Body of pancreas (tissue), 4 donors: ENCODE results near the gene PRR7. TPM values are rescaled to one million over a fixed set of nuclear protein-coding genes. Genes with fewer than 3 reads are reported as not detected.
A peak's percentile ranks its signal among the peaks of the same experiment; 100 is the strongest.

Source experiments
- ATAC-seq: fragments of 150-250 bp; one replicate; pipeline ENCODE4 v1.9.1; 2016
- DNase-seq, 4 donors: peaks; one replicate each; pipeline ENCODE4 v3.0.0-alpha.2; 2019
- H3K27ac ChIP-seq, 4 donors: fragments of 200-600 bp; sonication (generic); 1 replicate in 3 of 4; 2 replicates in 1 of 4; pipeline versions ENCODE4 v1.5.1 to v1.6.1; 2016 to 2019; ENCODE audit warnings: mild to moderate bottlenecking in 1 of 4, mixed read lengths in 1 of 4, moderate library complexity in 1 of 4
- H3K27me3 ChIP-seq, 2 donors: fragments of 200-600 bp; sonication (generic); one replicate each; pipeline ENCODE4 v1.6.0; 2016; ENCODE audit warnings: mild to moderate bottlenecking in 1 of 2
- H3K36me3 ChIP-seq, 2 donors: fragments of 200-600 bp; sonication (generic); replicated peaks in 1 of 2; 2 replicates each; pipeline ENCODE4 v1.5.1; 2016; ENCODE audit warnings: low read depth in 2 of 2; ENCODE audit not compliant: insufficient read depth in 1 of 2
- H3K4me1 ChIP-seq: fragments of 200-600 bp; sonication (generic); one replicate; pipeline ENCODE4 v1.6.0; 2016
- H3K4me3 ChIP-seq, 2 donors: fragments of 200-600 bp; sonication (generic); 1 replicate in 1 of 2; 2 replicates in 1 of 2; pipeline ENCODE4 v1.5.1; 2016 to 2019
- H3K9me3 ChIP-seq, 3 donors: fragments of 200-600 bp; sonication (generic); 1 replicate in 2 of 3; 2 replicates in 1 of 3; pipeline ENCODE4 v1.5.1; 2016
- CTCF ChIP-seq, 7 experiments: fragments of 450-650 bp in 4 of 7; fragments of 200-600 bp in 3 of 7; sonication (generic) in 3 of 7; IDR thresholded peaks; one replicate each; pipeline ENCODE4 v1.5.1; 2016 to 2019; ENCODE audit warnings: antibody characterized with exemption in 7 of 7
- POLR2A ChIP-seq, 3 donors: fragments of 450-650 bp; IDR thresholded peaks; one replicate each; pipeline ENCODE4 v1.6.1; 2016; ENCODE audit warnings: antibody characterized with exemption in 3 of 3, mild to moderate bottlenecking in 2 of 3
- WGBS, 2 donors: methylation state at CpG; one replicate each; pipeline ENCODE4 v1.1.5; 2017; 5-methylcytosine and 5-hydroxymethylcytosine counted together
- intact Hi-C: fragments of 100-400 bp; cut with DNase I; formaldehyde crosslinking; loops from one replicate; pipeline ENCODE4 v1.15.1; 2023
- total RNA-seq, 2 donors: library from RNA; depleted of rRNA; stranded (reverse); fragments of >200 nt; gene quantifications; one replicate each; pipeline ENCODE4 v1.1.0, GENCODE V29; 2016

PRR7 gene
- total RNA-seq, 2 donors from 2014 or later = 0.78 to 1.3 TPM

- WGBS, 2 donors = 45 to 62% methylated on average over 5 to 7 of the region's 7 CpGs
- no peaks in the 10 kb centered on the region for H3K36me3 ChIP-seq
- H3K4me1 ChIP-seq = peaks cover 27% of the 10 kb centered on the region
- no peaks in the 10 kb centered on the region for H3K27me3 ChIP-seq
- no peak for TF ChIP-seq CTCF (IDR thresholded peaks at IDR 0.05)
- no peak for TF ChIP-seq POLR2A (IDR thresholded peaks at IDR 0.05)
- H3K4me3 ChIP-seq = no peak overlapping the region
- ATAC-seq = no peak
- H3K9me3 ChIP-seq = no peaks in the 10 kb centered on the region
- no peak overlapping the region for H3K27ac ChIP-seq
- peak in 1 of 4 donors; percentile 9 for DNase-seq
- intact Hi-C loops = no loop called here
These were observed 2.2 kb upstream of the PRR7 start for GRCh38 chr5:177444106-177445051.

DNA sequence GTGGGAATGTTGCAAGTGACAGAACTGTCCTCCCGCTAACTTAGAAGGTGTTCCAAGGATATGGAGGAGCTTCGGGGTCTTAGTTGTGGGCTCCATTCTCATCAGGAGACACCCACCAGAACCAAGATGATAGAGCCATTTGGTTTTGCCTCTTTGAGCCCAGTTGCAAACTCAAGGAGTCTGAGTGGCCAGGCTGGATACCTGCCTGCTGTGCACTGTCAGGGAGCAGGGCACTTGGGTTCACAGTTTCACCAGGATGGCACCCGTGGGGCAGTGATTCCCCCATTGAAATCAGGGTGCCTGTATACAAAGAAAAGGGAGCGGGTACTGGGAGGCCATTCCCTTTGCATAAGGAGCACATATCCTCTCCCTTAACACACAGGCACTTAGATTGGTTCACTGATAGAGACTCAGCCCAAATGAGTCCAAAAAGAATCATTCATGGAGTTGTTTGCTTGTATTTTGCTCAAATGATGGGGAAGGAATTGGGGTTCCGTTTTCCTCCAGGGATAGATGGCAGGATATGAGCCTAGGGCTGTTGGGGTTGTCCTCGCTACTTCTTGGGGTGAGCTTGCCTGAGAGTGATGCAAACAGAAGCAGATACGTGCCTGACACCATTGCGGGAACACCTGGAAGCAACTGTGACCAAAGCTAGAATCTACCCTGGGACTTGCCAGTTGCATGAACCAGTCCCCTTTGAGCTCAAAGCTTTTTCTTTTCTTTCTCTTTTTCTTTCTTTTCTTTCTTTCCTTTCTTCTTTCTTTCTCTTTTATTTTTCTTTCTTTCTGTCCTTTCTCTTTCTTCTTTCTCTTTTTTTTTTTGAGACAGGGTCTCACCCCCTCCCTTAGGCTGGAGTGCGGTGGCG is 1.3 kb upstream of the PRR7 start:
- Histone ChIP-seq H3K9me3 (no peaks in the 10 kb centered on the region), H3K27ac (no peak overlapping the region), H3K4me3 (no peak overlapping the region), H3K4me1 (peaks cover 27% of the 10 kb centered on the region), H3K36me3 (no peaks in the 10 kb centered on the region), H3K27me3 (no peaks in the 10 kb centered on the region)
- DNase-seq = no peak
- no peak for ATAC-seq
- TF ChIP-seq POLR2A (IDR thresholded peaks at IDR 0.05) = no peak
- TF ChIP-seq CTCF (IDR thresholded peaks at IDR 0.05) = no peak
- WGBS, 2 donors = 39 to 52% methylated on average over 9 to 10 of the region's 10 CpGs
- intact Hi-C loops = no loop called here

- no peak for ATAC-seq
- intact Hi-C loops = no loop called here
- H3K27ac ChIP-seq = no peak overlapping the region
These were observed 756 bp upstream of the PRR7 start for GRCh38 chr5:177445917-177446199.

DNA sequence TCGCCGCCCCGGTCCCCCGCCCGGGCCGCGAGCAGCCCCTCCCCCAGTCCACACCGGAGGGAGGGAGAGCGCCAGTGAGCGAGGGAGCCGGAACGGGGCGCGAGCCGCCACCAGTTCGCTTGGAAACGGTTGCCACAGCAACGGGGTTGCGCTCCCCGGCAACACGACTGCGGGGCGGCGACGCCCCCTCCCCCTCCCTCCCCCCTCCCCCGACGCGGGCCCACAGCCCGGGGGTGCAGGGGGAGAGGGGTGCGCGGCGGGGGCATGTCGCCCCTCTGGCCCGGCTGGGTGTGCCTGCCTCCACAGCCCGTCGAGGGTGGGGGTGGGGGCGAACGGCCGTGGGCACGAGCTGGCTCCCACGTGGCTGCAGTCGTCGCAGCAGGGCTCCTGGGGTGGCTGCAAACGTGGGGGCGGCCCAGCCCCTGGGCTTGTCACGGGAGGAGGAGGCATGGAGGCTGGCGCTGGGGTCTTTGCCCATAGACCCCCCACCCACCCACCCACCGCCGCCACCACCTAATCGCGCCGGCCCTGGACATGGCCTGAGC is 524 bp downstream of the PRR7 start:
- TF ChIP-seq POLR2A (IDR thresholded peaks at IDR 0.05) = no peak
- TF ChIP-seq CTCF (IDR thresholded peaks at IDR 0.05) = no peak
- peak overlapping the region in 1 of 2 donors; percentile 31 for H3K4me3 ChIP-seq
- peak; percentile 19 for ATAC-seq
- intact Hi-C loops = no loop called here
- no peaks in the 10 kb centered on the region for H3K9me3 ChIP-seq
- 0% methylated on average over 42 of the region's 52 CpGs; no CpG with 5 or more reads in 1 of the 2 donors for WGBS, 2 donors
- peaks cover 27% of the 10 kb centered on the region for H3K4me1 ChIP-seq
- H3K27me3 ChIP-seq = no peaks in the 10 kb centered on the region
- H3K36me3 ChIP-seq = no peaks in the 10 kb centered on the region
- peak overlapping the region in 3 of 4 donors; percentile 54 to 76 (median 56) for H3K27ac ChIP-seq
- DNase-seq = peak; percentile 48 to 70 (median 64)

More at GRCh38 chr5:177445917-177446199, 756 bp upstream of the PRR7 start:
- no peak overlapping the region for H3K4me3 ChIP-seq
- no peak for TF ChIP-seq POLR2A (IDR thresholded peaks at IDR 0.05)
- no peak for TF ChIP-seq CTCF (IDR thresholded peaks at IDR 0.05)
- H3K27me3 ChIP-seq = no peaks in the 10 kb centered on the region
- no peaks in the 10 kb centered on the region for H3K36me3 ChIP-seq
- no peaks in the 10 kb centered on the region for H3K9me3 ChIP-seq
- peak in 1 of 4 donors; percentile 12 for DNase-seq
- peaks cover 27% of the 10 kb centered on the region for H3K4me1 ChIP-seq
- WGBS, 2 donors = 2 to 5% methylated on average over 8 of the region's 8 CpGs
